ENCODE measurements around the gene TMCC2.
A peak's percentile ranks its signal among the peaks of the same experiment; 100 is the strongest.

TMCC2 gene

DNA sequence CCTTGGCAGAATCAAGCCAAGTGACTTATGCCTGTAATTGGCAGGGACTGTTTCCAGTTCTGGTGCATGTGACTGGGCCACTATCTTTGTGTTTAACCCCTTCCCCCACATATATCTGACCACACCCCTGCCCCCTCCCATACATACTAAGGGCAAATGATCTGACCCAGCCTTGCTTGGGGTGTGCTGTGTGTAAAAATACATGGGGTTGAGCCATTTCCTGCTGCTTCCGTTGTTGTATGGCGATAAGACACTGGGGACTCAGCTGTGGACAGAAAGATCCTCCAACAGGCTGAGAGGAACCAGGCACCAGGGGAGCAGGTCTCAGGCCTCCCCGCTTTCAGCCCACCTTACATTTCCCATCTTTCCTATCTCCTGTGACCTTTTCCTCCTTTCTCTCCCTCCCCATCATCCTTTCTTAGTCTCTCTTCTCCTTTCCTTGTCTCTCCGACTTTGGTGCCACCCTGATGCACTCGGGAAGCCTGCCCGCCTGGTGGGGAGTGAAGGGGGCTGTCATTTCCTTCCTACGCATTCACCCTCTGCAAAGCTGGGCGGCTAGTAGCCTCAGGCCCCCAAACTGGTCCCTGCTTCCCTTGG, 39.7 kb downstream of the TMCC2 start:
- no peaks in the 10 kb centered on the region for H3K9me3 Mint-ChIP-seq
- no peaks in the 10 kb centered on the region for H3K36me3 Mint-ChIP-seq
- no peak for DNase-seq (ENCODE audit: low spot score in 2 of 2)
- H3K27ac Mint-ChIP-seq = peak overlapping the region; percentile 7
- peaks cover 2% of the 10 kb centered on the region for H3K27me3 Mint-ChIP-seq
- peaks cover 5% of the 10 kb centered on the region for H3K4me1 Mint-ChIP-seq
- no peak overlapping the region for H3K4me3 Mint-ChIP-seq
- ATAC-seq (ENCODE audit: low read depth) = no peak

DNA sequence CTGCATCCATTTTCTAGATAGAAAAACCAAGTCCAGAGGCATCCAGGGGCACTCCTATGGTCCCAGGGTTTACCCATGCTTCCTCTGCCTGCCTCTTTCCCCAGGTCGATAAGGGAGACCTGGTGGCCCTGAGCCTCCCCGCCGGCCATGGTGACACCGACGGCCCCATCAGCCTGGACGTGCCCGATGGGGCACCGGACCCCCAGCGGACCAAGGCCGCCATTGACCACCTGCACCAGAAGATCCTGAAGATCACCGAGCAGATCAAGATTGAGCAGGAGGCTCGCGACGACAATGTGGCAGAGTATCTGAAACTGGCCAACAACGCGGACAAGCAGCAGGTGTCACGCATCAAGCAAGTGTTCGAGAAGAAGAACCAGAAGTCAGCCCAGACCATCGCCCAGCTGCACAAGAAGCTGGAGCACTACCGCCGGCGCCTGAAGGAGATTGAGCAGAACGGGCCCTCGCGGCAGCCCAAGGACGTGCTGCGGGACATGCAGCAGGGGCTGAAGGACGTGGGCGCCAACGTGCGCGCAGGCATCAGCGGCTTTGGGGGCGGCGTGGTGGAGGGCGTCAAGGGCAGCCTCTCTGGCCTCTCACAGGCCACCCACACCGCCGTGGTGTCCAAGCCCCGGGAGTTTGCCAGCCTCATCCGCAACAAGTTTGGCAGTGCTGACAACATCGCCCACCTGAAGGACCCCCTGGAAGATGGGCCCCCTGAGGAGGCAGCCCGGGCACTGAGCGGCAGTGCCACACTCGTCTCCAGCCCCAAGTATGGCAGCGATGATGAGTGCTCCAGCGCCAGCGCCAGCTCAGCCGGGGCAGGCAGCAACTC, 41.3 kb downstream of the TMCC2 start:
- no peak for ATAC-seq (ENCODE audit: low read depth)
- H3K9me3 Mint-ChIP-seq = no peaks in the 10 kb centered on the region

DNA sequence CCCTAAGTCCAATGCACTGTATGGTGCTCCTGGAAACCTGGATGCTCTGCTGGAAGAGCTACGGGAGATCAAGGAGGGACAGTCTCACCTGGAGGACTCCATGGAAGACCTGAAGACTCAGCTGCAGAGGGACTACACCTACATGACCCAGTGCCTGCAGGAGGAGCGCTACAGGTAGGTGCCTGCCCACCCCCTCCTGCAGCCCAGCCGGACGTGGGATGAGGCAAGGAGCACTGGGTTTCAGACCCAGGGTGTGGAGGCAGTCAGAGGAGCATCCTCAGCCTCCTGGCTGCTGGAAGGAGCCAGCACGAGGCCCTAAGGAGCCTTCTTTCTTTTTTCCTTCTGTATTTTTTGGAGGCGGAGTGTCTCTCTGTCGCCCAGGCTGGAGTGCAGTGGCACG, 42.0 kb downstream of the TMCC2 start:
- no peak overlapping the region for H3K4me3 Mint-ChIP-seq
- peaks cover 14% of the 10 kb centered on the region for H3K4me1 Mint-ChIP-seq
- no peak for ATAC-seq (ENCODE audit: low read depth)
- H3K9me3 Mint-ChIP-seq = no peaks in the 10 kb centered on the region
- H3K27ac Mint-ChIP-seq = no peak overlapping the region
- no peaks in the 10 kb centered on the region for H3K27me3 Mint-ChIP-seq
- H3K36me3 Mint-ChIP-seq = no peaks in the 10 kb centered on the region
- DNase-seq (ENCODE audit: low spot score in 2 of 2) = no peak

More for the DNA sequence above, 41.3 kb downstream of the TMCC2 start:
- no peak for DNase-seq (ENCODE audit: low spot score in 2 of 2)
- no peak overlapping the region for H3K27ac Mint-ChIP-seq
- no peaks in the 10 kb centered on the region for H3K36me3 Mint-ChIP-seq
- no peaks in the 10 kb centered on the region for H3K27me3 Mint-ChIP-seq
- H3K4me1 Mint-ChIP-seq = peaks cover 12% of the 10 kb centered on the region
- no peak overlapping the region for H3K4me3 Mint-ChIP-seq

DNA sequence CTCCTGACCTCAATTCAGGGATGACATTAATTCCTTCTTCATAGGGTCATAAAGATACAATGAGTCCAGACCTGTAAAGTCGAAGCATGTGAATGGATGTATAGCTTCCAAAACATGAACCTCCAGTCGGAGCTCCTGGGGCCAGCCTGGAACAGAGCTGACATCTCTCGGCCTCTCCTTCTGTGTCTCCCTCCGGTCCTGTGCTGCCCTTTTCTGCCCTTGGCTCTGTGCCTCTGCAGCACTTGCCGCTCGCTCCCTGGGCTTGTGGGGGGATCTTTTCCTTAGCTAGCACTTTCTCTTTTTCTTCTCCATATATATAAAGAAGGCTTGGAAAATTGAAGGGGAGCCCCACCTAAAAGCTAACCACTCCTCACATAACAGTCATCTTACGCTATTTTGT, 42.5 kb downstream of the TMCC2 start:
- Mint-ChIP-seq H3K36me3 (no peaks in the 10 kb centered on the region), H3K27me3 (no peaks in the 10 kb centered on the region), H3K9me3 (no peaks in the 10 kb centered on the region), H3K4me1 (peaks cover 18% of the 10 kb centered on the region), H3K27ac (no peak overlapping the region), H3K4me3 (no peak overlapping the region)
- ATAC-seq (ENCODE audit: low read depth) = no peak
- no peak for DNase-seq (ENCODE audit: low spot score in 2 of 2)

DNA sequence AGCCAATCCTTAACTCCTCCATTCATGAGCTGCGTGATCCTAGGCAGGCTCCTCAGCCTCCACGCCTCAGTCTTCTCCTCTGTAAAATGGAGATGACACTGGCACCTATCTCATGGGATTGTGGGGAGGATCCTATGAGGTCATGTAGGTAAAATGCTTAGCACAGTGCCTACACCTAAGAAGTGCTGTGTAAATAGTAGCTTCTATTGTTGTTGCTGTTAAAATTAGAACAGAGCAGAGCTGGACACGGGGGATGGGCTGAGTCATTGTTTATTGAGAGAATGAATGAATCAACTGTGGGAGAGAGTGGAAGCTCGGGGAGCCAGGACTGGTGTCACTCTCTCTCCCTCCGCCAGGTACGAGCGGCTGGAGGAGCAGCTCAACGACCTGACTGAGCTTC, 43.0 kb downstream of the TMCC2 start:
- ATAC-seq (ENCODE audit: low read depth) = no peak
- Mint-ChIP-seq H3K4me1 (peaks cover 22% of the 10 kb centered on the region), H3K4me3 (no peak overlapping the region), H3K9me3 (no peaks in the 10 kb centered on the region), H3K27ac (no peak overlapping the region), H3K36me3 (no peaks in the 10 kb centered on the region), H3K27me3 (no peaks in the 10 kb centered on the region)
- DNase-seq (ENCODE audit: low spot score in 2 of 2) = no peak

DNA sequence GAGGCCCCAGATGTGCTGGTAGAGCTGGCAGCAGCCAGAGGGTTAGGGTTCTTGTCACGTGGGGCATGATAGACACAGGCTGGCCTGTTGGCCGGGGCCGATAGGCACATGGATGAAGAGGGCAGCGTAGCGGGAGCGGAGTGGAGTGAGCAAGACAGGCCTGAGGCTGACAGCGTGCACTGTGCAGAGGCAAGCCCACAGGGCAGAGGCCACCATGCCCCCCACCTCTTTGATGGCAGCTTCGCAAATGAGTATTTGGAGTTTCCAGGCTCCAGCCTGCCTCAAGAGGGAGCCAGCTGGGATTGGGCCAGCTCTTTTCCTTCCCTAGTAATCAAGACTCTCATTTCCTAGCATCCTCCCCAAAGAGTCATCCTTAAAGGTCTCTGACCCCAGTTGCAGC, 43.5 kb downstream of the TMCC2 start:
- no peak for ATAC-seq (ENCODE audit: low read depth)
- H3K4me3 Mint-ChIP-seq = no peak overlapping the region
- no peaks in the 10 kb centered on the region for H3K36me3 Mint-ChIP-seq
- no peaks in the 10 kb centered on the region for H3K9me3 Mint-ChIP-seq
- H3K27me3 Mint-ChIP-seq = no peaks in the 10 kb centered on the region
- no peak overlapping the region for H3K27ac Mint-ChIP-seq
- peaks cover 23% of the 10 kb centered on the region for H3K4me1 Mint-ChIP-seq
- DNase-seq (ENCODE audit: low spot score in 2 of 2) = no peak

DNA sequence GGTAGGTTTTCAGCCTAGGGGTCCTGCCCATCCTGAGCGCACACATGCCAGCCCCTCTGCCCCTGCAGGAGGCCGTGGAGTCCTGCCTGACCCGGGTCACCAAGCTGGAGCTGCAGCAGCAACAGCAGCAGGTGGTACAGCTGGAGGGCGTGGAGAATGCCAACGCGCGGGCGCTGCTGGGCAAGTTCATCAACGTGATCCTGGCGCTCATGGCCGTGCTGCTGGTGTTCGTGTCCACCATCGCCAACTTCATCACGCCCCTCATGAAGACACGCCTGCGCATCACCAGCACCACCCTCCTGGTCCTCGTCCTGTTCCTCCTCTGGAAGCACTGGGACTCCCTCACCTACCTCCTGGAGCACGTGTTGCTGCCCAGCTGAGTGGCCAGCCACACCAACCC, 44.0 kb downstream of the TMCC2 start:
- H3K36me3 Mint-ChIP-seq = no peaks in the 10 kb centered on the region
- no peaks in the 10 kb centered on the region for H3K27me3 Mint-ChIP-seq
- no peaks in the 10 kb centered on the region for H3K9me3 Mint-ChIP-seq
- no peak overlapping the region for H3K4me3 Mint-ChIP-seq
- H3K4me1 Mint-ChIP-seq = peaks cover 24% of the 10 kb centered on the region
- DNase-seq (ENCODE audit: low spot score in 2 of 2) (no peak), ATAC-seq (ENCODE audit: low read depth) (no peak)
- H3K27ac Mint-ChIP-seq = no peak overlapping the region

DNA sequence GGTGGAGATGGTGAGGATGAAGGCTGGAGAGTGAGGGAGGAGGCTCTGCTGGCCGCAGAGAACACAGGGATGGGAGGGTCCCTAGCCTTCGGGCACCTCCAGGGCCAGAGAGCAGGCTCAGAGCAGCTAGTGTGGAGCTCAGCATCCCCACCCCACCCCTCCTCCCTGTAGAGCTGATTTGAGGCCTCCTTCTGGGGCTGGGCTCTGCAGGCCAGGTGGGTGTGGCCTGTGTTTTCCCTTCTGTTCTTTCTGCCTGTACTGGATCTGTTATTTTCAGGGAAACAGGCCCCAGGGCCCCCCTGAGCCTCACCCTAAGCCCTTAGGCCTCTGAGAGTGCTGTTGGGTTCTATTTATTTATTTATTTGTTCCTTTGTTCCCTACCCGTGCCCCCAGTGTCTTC, 44.8 kb downstream of the TMCC2 start:
- H3K36me3 Mint-ChIP-seq = no peaks in the 10 kb centered on the region

DNA sequence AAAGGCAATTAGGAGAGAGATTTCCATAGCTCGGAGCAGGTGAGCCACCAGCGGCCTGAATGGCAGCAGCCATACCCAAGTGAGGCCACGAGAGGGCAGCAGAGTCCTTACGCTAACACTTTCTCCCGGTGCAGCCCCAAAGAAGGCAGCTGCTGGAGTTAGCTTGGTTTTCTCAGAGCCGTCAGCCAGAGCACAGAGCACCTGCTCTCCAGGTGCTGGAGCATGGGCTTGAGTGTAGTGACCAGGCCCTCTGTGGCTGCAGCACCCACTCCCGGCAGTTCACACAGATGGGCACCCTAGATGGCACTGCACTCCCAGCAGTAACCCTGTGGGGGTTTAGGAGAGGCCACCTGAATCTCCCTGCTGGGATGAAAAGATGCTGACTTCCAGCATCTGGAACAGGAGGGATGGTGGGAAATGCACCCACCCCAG, 45.8 kb downstream of the TMCC2 start:
- no peaks in the 10 kb centered on the region for H3K27me3 Mint-ChIP-seq
- peak overlapping the region; percentile 63 for H3K4me3 Mint-ChIP-seq
- no peaks in the 10 kb centered on the region for H3K9me3 Mint-ChIP-seq
- peaks cover 24% of the 10 kb centered on the region for H3K4me1 Mint-ChIP-seq
- peak overlapping the region; percentile 24 for H3K27ac Mint-ChIP-seq
- peak; percentile 87 for DNase-seq (ENCODE audit: low spot score in 2 of 2)
- ATAC-seq (ENCODE audit: low read depth) = peak; percentile 82
- no peaks in the 10 kb centered on the region for H3K36me3 Mint-ChIP-seq

More for the DNA sequence above, 44.8 kb downstream of the TMCC2 start:
- Mint-ChIP-seq H3K27ac (no peak overlapping the region), H3K27me3 (no peaks in the 10 kb centered on the region), H3K4me3 (no peak overlapping the region), H3K4me1 (peaks cover 20% of the 10 kb centered on the region), H3K9me3 (no peaks in the 10 kb centered on the region)
- DNase-seq (ENCODE audit: low spot score in 2 of 2) (no peak), ATAC-seq (ENCODE audit: low read depth) (no peak)

DNA sequence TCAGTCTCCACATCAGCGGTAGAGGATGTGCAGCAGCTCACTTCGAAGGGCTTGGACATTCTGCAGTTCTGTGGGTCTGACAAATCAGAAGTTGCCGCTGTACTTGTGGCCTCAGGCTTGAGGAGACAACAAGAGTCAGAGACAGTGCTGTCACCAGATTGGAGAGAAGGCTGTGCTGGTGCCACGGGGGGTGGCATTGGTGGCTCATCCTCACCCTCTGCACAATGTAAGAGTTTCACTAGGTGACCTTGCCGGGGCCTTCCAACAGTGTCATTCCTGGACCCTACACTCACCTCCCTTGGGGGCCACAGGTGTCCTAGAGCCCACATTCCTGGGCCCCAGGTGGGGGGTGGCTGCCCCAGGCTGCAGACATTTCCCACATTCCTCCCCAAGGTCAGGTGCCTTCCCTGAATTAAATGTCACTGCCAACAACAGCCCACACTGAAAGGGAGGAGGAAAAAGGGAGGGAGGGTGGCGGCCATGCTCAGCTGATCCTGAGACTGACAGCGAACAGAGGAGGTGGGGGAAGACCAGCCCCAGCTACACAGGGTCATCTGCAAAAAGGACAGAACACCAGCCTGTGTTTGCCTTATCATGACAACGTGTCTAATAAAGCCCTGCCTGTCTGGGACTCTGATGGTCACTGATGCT, 46.4 kb downstream of the TMCC2 start:
- H3K4me1 Mint-ChIP-seq = peaks cover 28% of the 10 kb centered on the region
- H3K9me3 Mint-ChIP-seq = no peaks in the 10 kb centered on the region
- ATAC-seq (ENCODE audit: low read depth) = peak; percentile 14
- H3K27me3 Mint-ChIP-seq = no peaks in the 10 kb centered on the region
- H3K27ac Mint-ChIP-seq = peak overlapping the region; percentile 24
- no peak for DNase-seq (ENCODE audit: low spot score in 2 of 2)
- peak overlapping the region; percentile 34 for H3K4me3 Mint-ChIP-seq
- H3K36me3 Mint-ChIP-seq = no peaks in the 10 kb centered on the region

DNA sequence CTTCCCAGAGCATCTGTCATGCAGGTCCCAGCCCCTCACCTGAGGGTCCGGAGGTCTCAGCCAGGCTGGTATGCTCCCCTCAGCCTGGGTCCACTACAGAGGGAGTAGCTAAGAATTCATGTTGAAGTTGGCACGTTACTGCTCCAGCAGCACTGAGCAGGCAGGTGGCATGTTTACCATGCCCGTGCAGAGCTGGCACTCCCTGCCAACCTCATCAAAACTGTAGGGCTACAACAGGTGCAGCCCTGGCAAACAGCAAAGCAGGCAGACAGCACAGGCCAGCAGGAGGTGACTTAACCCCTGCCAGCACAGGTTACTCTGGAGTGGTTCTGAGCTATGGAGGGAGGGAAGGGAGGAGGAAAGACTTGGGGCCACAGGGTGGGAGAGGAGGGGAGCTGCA, 47.4 kb downstream of the TMCC2 start:
- no peaks in the 10 kb centered on the region for H3K27me3 Mint-ChIP-seq
- peaks cover 33% of the 10 kb centered on the region for H3K4me1 Mint-ChIP-seq
- peak overlapping the region; percentile 8 for H3K4me3 Mint-ChIP-seq
- ATAC-seq (ENCODE audit: low read depth) = peak; percentile 62
- no peak for DNase-seq (ENCODE audit: low spot score in 2 of 2)
- H3K27ac Mint-ChIP-seq = peak overlapping the region; percentile 28
- H3K9me3 Mint-ChIP-seq = no peaks in the 10 kb centered on the region
- H3K36me3 Mint-ChIP-seq = no peaks in the 10 kb centered on the region

DNA sequence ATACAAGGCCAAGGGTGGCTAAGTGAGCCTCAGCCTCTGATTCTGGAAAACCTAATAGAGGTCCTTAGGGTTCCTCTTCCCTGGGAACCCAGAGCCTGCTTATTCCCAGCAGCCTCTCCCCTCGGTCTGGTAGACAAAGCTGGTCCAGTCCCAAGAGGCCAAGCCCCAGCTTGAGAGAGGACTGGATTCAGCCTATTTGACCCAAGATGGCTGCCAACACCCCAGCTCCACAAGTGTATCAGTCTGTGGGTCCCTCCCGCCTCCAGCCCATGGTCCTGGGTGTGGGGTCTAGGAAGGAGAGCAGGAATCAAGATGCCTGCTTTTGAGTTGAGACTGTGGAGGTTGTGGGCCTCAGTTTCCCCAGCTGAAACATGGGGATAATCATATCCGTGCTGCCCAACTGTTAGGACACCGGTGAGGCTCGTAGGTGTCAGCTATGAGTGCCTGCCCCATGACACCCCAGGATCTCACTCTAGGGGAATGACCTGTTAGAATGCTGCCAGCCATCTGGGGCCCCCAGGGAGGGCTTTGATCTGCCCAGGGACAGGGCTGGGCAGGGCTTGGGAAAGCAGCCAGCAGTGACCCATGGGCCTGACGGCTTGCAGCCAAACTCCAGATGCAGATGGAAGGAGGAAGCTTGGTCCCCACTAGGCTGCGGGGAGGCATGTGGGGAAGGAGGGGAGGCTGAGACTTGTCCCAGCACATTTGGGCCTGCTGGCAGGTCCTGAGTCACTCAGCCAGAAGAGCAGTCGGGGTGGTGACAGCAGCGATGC, 48.4 kb downstream of the TMCC2 start:
- no peak for ATAC-seq (ENCODE audit: low read depth)

DNA sequence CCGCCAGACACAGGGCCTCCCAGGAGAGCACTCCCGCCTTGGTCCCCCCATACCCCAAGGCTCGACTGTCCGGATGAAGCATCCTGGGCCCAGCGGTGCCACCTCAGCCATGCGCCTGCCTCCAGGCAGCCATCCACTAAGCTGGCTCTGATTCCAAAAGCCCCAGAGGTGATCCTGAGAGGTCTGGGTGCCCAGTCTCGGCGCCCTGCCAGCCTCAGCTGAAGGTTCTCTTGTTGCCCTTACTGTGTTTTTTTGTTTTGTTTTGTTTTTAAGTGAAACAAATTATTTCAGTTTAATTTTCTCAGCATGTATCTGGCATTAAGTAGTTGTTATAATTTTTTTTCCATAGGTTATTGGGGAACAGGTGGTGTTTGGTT, 48.9 kb downstream of the TMCC2 start:
- Mint-ChIP-seq H3K9me3 (no peaks in the 10 kb centered on the region), H3K27me3 (no peaks in the 10 kb centered on the region), H3K4me1 (peaks cover 39% of the 10 kb centered on the region), H3K36me3 (no peaks in the 10 kb centered on the region), H3K27ac (no peak overlapping the region), H3K4me3 (no peak overlapping the region)
- DNase-seq (ENCODE audit: low spot score in 2 of 2) (no peak), ATAC-seq (ENCODE audit: low read depth) (no peak)

More for the DNA sequence above, 48.4 kb downstream of the TMCC2 start:
- no peak for DNase-seq (ENCODE audit: low spot score in 2 of 2)
- peaks cover 39% of the 10 kb centered on the region for H3K4me1 Mint-ChIP-seq
- no peaks in the 10 kb centered on the region for H3K27me3 Mint-ChIP-seq
- H3K4me3 Mint-ChIP-seq = no peak overlapping the region
- no peak overlapping the region for H3K27ac Mint-ChIP-seq
- no peaks in the 10 kb centered on the region for H3K9me3 Mint-ChIP-seq
- no peaks in the 10 kb centered on the region for H3K36me3 Mint-ChIP-seq

DNA sequence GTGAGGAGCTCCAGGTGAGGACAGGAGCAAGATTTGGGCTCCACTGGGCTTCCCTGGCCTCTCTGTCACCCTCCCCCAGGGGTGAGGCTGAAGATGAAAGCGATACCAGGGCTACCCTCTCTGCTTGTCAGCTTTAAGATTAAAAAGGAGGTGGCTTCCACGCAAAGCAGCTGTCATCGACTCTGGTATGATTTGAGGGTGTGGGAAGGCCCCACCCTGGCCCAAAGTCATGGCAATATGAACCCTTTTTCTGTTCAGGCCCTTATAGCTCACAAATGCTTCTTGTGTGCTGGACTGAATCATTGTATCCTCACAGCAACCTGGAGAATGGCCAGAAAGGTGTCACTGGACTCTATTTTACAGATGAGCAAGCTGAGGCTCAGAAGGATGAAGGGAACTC, 52.2 kb downstream of the TMCC2 start:
- Mint-ChIP-seq H3K36me3 (no peaks in the 10 kb centered on the region), H3K4me1 (peaks cover 57% of the 10 kb centered on the region), H3K27me3 (no peaks in the 10 kb centered on the region), H3K4me3 (peak overlapping the region; percentile 22), H3K9me3 (no peaks in the 10 kb centered on the region), H3K27ac (peak overlapping the region; percentile 92)
- peak; percentile 78 for ATAC-seq (ENCODE audit: low read depth)
- peak; percentile 32 to 45 for DNase-seq (ENCODE audit: low spot score in 2 of 2)
